ENCODE results near the gene MNX1. TPM values are rescaled to one million over a fixed set of nuclear protein-coding genes. Genes with fewer than 3 reads are reported as not detected.

The MNX1 gene
- total RNA-seq, 4 donors from 2014 or later = not detected

Other genes starting within 250 kb of the MNX1 start
- gene LMBR1, start 117.5 kb downstream of the MNX1 start, total RNA-seq = 10 to 100 TPM; 38.0 to 81.3 (median 56.4) TPM
- 10 to 100 TPM; 12.6 to 20.8 (median 16.3) TPM for gene NOM1, start 61.0 kb downstream of the MNX1 start, total RNA-seq
- gene UBE3C, start 128.3 kb upstream of the MNX1 start, total RNA-seq = 10 to 100 TPM; 66.1 to 93.3 (median 85.5) TPM